CD4-positive, alpha-beta T cell treated with Interleukin-10 for 1 hour (primary cell): ENCODE data around the gene KRABD2.
"Not testable (repeated sequence)": the region's sequence is repeated elsewhere in the genome, so short reads cannot be mapped to it uniquely, and the experiment has no call there.

Source experiments
- DNase-seq: peaks from one replicate; pipeline ENCODE4 v3.0.0-alpha.2; 2020

The KRABD2 gene

DNA sequence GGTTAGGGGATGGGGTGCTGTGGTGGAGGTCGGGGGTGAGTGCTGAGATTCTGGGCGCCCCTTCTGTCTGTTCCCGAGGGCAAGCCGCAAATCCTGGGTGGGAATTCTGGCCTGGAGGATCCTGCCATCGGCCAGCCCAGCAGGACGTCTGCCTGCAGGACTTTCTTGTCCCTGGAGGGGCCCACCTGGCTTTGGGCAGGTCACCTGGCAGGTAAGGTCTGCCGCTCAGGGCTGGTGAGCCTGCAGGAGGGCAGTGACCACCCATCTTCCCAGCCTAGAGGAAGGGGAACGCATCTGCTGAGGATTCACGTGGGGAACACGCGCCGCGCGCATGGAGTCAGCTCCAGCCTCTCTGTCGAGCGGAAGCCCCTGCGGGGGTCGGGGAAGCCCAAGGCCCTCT, 15.8 kb upstream of the KRABD2 start:
- no peak for DNase-seq

DNA sequence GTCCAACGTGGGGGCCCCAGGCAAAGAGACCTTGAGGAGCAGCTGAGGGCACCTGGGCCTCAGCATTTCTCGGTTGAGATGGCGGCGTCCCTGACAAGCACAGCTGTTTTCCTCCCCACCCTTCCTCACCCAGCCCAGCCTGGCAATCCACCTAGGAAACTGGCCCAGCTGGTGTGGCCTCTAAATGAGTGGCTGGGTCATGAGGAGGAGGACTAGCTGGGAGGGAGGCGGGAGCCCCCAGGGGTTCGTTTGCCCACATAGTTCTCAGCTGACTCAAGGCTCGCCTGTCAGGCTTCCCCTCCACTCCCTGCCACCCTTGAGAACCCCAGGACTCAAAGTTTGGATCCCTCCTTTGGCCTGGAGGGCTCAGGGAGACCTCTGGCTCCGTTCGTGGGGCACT, 15.2 kb upstream of the KRABD2 start:
- no peak for DNase-seq

DNA sequence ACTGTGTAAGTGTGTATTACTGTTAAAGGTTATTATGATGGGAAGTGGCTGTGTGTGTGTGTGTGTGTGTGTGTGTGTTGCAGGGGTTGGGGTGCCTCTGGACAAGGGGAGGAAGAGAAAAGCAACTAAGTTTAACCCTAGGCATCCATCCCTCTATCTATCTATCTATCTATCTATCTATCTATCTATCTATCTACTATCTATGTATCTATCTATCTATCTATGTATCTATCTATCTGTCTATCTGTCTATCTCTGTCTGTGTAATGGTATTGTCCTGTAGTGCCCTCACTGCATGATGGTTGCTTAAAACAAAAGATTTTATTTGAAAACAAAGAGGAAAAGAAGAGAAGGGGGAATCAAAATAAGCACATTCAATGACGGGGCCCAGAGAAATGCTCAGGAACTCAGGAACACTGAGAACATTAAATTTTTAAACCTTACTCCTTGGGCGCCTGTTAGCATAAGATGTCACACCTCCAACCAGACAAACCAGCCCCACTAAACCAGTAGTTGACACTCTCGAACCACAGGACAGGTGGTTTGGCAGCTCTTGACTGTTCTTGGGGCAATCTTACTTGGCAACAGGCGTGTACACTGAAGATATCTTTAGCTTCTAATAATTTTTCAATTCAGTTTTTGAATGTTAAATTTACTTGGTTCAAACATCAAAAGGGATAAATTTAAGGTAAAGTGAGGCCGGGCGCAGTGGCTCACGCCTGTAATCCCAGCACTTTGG, 11.6 kb upstream of the KRABD2 start:
- DNase-seq: peak; percentile 51

DNA sequence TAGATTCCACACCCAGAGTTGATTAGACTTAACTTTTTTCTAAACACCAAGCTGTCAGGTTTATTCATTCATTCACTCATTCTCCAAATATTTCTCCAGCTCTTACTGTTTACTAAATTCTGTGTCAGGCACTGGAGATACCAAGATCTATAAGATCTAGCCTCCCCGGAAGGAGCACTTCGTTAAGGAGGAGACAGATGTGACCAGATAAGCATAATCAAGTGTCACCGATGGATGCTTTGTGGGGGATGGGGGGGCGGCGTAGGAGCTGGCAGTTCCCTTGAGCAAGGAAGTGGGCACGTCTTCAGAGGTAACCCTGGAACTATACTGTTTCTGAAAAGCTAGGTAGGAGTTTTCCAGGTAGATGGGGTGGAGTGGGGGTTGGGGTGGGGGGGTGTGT, 10.3 kb upstream of the KRABD2 start:
- no peak for DNase-seq

DNA sequence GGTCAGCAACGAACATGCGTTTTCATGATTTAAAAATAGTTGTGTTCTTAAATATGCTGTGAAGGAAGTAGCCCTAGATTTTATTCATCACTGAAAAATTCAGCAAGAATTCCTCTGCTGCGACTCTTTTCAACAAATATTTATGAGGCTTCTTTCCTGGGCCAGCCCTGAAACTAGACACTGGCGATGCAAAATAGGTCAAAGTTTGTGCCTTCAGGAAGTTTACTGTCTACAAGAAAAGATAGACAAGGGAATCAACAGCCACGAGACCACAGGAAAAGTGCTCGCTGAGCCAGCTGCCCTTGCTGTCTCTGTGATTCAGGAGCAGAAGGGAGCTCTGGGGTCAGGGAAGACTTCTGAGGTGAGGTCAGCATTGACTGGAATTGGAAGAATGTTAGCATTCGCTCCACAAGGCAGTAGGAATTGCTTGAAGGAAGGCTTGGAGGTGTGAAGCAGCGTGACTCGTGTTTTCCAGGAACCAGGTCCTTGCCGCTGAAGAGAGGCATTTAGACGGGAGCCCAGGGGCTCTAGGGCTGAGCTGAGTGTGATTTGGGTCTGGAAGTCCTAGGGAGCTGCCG, 8.4 kb upstream of the KRABD2 start:
- no peak for DNase-seq

DNA sequence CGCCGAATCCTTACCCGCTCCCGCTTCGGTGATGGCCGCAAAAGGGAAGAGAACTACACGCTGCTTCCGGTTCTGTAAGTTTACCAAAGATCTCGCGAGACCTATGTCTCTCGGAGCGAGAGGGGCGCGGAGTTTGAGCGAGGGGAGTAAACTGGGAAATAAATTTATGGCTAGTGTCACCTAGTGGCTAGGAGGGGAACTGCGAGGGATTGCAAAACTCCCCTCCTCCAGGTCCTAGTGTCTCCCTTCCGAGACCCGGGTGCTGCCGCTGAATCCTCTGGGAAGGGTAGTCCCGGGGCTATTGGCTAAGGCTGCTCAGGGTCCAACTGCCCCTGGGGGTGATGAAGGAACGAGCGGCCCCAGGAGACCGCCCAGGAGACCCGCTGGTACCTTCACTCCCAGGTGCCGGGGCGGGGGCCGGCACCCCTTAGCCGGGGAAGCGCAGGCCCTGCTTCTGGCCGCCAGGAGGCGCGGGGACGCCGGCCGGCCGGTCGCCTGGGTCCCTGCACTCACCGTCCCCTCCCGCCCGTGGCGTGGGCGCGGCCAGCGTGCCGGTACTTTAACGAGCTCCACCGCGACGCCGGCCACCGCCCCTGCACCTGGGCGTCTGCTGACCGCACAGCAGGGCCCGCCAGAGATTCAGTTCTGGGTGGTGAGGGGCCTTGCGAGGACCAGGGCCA, 6.8 kb upstream of the KRABD2 start, which contains the start of gene RPL26:
RPL26 (minus strand) TSS at position 51 of the 680 bp plus-strand sequence. CDS start 883 bp downstream, outside the sequence.
- DNase-seq: peak; percentile 98

DNA sequence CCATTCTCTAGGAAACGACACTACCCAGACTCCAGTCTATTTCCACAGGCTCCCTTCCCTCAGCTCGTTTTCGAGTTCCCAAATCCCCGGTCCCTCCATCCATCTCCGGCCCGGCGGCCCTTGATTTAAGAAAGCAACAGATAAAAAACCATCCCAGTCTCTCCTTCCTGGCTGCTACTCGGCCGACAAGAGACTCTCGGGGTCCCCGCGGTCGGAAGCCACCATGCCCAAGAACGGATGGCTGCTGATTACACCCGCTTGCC, 6.3 kb upstream of the KRABD2 start:
- DNase-seq: no peak

DNA sequence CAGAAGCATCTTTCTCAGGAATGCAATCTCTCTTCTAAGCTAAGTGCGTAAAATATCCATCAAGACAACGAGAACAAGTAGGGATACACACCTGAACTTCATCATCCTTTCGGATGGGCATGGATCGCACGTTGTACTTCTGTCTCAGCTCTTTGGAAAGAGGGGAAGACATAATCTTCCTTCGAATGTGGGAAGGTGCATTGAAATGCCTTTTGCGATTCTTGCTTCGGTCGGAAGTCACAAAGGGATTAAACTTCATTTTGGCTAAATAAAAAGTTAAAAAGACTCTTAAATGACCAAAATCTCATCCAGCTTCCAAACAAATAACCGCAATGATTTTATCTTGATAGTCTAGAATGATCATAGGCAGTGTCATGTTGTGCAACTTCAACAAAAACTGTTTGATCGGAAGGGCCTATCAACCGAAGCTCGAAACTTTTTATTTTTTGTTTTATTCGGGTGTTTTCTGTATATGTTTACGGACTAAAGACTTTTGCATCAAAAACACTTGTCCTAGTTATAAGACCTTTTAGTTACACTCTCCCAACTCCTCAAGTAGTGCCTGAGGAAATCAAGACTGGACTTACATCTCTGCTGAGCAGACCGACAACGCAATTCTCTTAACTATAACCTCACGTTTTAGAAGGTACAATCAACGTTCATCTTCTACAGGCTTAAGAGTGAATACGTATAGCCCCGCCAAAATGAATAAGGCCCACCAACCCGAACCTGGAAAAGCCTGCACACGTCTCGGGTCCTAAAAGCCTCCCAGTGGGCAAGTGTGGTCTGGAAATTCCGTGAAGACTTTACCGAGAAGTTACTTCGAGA, 5.8 kb upstream of the KRABD2 start:
- no peak for DNase-seq

DNA sequence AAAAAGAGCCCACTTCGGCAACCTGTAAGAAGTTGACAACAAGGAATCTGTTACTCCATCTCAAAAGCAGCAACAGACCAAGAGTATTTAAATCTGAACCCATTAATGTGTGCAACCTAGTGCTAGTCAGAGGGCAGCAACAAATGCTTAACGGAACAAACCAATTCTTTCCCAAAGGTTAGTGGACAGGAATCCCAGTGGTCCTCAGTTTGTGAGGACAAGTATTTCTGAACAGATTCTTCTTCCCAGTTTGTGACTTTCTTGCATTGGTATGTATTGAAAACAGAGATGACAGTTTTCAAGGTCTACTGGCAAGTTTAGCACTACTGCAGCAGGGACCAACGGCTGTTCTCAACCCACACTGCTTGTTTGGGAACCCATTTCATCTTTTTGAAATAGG, 3.5 kb upstream of the KRABD2 start:
- no peak for DNase-seq

DNA sequence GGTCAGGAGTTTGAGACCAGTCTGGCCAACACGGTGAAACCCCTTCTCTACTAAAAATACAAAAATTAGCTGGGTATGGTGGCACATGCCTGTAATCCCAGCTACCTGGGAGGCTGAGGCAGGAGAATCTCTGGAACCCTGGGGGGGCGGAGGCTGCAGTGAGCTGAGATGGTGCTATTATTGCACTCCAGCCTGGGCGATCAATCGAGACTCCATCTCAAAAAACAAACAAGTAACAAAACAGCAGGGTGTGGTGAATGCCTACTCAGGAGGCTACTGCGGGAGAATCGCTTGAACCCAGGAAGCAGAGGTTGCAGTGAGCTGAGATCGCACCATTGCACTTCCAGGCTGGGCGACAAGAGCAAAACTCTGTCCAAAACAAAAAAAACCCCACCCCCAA, 1.6 kb upstream of the KRABD2 start:
- DNase-seq: not testable (repeated sequence)

DNA sequence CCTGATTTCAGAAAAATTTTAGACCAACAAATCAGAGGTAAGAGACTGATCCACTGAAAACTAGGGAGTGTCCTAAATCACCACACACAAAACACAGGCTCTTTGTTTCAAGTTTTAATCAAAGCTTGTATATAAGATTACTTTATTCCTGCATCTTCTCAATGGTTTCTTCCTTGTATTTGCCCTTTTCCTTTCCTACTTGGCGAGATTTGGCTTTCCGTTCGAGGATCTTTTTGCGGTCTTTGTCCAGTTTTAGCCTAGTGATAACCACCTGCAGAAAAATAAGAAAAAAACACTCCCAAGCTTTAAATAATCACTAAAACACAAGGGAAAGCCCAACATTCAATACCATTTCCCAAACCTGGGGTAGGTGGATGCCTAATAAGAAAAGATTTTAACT, 918 bp upstream of the KRABD2 start:
- no peak for DNase-seq

DNA sequence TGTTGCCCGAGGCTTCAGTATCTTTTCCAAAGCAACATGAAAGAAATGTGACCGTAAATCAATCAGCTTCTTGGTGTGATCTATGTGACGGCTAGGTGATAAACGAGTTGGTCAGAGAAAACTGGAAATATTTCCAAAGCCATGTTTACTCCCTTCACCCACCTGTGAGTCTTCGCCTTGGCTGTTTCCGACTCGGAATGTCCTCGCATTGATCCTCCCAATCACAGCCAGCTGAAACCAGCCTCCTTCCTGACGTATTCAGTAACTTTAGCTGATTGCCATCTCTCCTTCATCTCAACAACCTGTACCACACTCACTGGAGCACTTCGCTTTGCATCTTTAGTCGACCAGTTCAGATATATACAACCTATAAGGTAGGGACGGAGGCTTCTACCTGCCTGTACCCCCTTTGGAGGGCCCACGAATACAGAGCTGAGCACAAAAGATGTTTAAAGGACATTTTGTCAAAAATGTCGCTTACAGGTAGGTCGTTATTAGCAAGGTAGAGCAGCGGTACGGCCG, 705 bp downstream of the KRABD2 start:
- DNase-seq: no peak

DNA sequence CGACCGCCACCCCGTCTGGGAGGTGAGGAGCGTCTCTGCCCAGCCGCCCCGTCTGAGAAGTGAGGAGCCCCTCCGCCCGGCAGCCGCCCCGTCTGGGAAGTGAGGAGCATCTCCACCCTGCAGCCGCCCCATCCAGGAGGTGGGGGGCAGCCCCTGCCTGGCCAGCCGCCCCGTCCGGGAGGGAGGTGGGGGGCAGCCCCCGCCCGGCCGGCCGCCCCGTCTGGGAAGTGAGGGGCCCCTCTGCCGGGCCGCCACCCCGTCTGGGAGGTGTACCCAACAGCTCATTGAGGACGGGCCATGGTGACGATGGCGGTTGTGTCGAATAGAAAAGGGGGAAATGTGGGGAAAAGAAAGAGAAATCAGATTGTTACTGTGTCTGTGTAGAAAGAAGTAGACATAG, 2.6 kb downstream of the KRABD2 start:
- DNase-seq: not testable (repeated sequence)

DNA sequence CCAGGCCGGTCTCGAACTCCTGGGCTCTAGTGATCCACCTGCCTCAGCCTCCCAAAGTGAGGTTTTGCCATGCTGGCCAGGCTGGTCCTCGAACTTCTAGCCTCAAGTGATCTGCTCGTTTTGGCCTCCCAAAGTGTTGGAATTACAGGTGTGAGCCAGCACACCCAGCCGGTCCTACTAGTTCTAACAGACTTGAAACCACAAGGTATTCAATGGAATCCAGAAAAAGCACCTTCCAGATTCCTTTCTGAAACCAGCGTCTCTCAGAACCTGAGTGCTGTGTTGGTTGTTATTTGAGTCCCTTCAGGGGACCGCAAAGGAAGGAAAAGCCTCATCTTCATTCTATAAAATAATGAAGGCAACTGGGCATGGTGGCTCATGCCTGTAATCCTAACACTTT, 4.1 kb downstream of the KRABD2 start:
- no peak for DNase-seq

DNA sequence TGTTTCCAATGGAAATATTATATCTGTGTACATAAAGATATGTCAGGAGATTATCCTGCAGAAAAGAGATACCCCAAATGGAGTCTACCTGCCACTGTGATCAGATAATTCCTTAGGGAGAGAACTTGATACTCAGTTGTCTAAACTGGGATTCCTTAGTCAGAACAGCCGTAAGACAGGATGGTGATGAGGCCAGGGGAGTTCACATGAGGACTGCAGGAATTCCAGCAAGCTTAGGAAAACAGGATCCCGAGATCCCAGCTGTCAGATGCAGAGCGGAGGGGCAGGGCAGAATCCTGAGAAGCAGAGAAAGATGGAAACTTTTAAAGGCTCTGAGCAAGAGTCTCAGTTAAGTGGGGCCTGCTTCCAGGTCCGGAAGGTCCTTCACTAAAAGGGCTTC, 4.7 kb downstream of the KRABD2 start:
- no peak for DNase-seq

DNA sequence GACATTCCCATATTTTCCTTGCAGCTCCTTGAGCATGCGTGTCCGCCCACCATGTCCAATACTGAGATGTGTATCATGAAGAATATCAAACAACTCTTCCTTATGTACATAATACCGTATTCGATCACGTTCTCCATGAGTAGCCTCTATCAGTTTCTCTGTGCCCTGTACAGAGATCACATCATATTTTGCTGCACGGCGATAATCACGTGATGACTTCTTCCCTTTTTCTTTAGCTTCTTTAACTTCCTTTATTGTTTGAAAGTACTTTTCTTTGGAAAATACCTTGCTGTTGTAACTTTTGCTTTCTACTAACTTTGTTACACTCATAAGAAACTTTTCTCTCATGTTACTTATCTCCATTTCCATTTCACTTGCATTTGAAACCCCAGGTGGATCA, 6.6 kb downstream of the KRABD2 start:
- no peak for DNase-seq

DNA sequence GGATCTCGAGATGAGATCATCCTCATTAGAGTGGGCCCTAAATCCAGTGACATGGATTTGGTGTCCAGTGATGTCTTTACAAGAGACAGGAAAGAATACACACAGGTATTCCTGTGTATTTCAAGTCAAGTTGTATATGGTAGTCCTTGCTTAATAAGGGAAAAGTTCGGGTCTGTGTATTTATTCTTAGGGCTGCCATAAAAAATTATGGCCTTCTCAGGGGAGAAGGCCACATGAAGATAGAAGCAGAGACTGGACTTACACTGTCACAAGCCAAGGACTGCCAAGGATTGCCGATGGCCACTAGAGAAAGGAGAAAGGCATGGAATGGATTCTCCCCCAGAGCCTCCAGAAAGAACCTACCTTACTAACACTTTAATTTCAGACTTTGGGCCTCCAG, 8.3 kb downstream of the KRABD2 start:
- DNase-seq: no peak

DNA sequence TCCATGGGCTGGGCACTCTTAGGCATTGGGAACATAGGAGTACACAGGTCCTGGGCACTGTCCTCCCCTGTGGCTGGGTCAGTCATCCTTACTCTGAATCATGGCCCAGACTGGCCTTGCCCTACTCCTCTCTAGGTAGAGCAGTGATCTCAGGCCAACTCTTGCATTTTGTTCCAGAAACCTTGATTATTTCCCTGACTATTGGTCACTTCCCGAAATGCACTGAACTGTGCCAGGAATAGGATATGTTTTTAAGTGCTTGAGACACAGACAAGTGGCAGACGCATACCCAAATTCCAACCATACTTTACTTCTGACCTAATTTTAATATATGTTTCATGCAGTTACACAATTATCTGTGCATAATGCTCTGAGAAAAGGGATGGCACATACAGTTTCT, 10.3 kb downstream of the KRABD2 start:
- no peak for DNase-seq

DNA sequence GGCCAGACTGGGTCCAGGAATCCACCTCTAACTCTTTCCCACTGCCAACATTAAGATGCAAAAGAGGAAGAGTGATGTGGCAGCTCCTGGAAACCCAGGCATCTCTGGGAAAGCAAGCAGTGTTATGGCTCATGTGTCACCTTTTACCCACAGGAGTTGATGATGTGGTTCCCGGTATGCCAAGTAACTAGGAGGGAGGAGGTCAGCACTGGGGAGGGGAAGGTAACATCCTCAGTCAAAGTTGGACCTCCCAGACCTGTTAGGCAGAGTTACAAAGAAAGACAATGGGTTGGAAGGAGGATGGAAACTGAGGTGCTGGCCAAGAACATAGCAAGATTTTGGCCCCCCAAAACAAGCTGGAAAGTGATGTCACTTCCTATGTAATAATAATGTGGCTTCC, 11.4 kb downstream of the KRABD2 start:
- no peak for DNase-seq

DNA sequence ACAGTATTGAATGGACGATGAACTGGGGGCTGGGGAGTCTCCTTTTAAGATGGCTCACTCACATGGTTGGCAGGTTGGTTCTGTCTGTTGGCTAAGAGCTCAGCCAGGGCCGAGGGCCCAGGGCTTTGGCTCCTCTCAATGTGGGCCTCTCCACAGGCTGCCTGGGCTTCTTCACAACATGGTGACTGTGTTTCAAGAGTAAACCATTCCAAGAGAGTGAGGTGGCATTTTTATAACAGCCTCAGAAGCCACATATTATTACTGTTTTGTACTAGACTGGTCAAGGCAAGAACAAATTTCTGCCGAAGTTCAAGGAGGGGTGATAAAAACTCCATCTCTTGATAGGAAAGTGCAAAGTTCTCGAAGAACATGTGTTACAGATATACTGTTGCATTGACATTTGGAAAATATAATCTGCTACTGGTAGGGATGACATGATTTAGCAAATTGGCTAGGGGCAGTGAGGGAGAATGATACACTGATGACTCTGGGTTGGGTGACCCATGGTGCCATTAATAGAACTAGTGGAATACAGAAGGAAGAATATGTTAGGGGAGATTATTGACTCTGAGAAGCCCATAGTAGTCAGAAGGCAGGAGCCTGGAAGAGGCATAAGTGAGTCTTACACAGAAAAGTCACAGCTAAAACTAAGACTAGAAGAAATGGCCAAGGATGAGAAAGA, 13.7 kb downstream of the KRABD2 start:
- no peak for DNase-seq

DNA sequence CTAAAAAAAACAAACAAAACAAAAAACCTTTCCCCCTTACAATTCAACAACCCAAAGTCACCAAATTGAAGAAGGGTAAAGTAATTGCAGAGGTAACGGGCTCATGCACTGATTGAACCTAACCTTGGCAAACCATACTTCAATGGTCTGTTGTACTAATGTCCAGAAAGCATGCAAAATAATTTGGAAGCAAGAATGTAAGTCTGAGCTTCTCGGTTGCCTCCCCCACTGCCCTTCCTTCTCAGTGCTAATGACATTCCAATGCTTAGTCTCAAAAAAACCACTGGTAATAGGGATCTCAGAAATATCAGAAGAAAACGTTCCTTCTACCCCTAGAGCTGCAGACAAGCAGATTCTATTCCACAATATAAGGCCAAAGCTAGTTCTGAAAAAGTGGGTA, 15.8 kb downstream of the KRABD2 start:
- no peak for DNase-seq

DNA sequence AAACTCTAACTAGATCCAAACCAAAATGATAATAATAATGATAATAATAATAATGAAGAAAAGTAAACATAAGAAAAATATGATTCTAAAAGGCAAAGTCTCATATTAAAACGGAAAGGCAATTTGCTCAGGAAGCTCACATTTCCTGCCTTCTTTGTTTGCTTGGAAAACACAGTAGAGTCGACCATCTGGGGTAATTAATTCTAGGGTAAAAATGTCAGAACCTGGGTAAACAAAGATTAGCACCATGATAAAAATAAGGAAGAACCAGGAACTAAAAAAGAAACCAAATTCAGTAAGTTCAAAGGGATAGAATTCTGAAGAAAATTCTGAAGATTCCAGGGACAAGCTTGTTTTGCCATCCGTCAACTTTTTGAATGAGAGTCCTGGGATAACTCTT, 16.2 kb downstream of the KRABD2 start:
- no peak for DNase-seq

DNA sequence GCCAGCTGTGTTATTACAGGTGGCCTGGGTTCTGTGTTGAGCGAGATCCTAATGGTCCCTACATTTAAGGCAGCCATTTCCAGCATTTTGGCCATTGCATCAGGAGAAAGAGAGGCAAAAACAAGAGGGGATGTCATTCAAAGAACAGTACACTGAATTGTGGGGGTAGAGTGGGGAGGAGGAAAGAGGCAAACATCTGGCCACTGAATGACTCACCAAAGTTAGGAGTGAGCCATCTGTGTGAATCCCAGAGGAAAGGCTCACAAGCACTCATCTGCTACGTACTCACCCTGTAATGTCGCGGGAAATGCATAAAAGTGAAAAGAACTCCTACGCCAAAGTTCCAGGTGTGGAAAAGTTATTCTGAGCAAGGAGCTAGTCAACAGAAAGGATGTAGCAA, 16.7 kb downstream of the KRABD2 start:
- DNase-seq: no peak
